RWPE2 (cell line): ENCODE results near the gene POLR2H.

Source experiments
- ATAC-seq: fragments of 200-7000 bp; cut with Tn5 transposase; 3 replicates; pipeline ENCODE4 v1.9.1; 2021; ENCODE audit warnings: low read depth
- DNase-seq: peaks from one replicate; pipeline ENCODE4 v3.0.0-alpha.2; 2020; ENCODE audit warnings: low spot score
- H3K27ac ChIP-seq: fragments of 450-650 bp; 2 replicates; pipeline ENCODE4 v1.5.1; 2017; ENCODE audit warnings: mild to moderate bottlenecking; ENCODE audit not compliant: poor library complexity, severe bottlenecking
- H3K27me3 ChIP-seq: fragments of 250-450 bp; sonication (Bioruptor Pico); 2 replicates; pipeline ENCODE4 v1.5.1; 2021; ENCODE audit warnings: mild to moderate bottlenecking, moderate library complexity; ENCODE audit not compliant: insufficient read depth, poor library complexity, severe bottlenecking
- H3K36me3 ChIP-seq: fragments of 250-450 bp; sonication (Bioruptor Pico); 2 replicates; pipeline ENCODE4 v1.5.1; 2020; ENCODE audit warnings: low read depth, mild to moderate bottlenecking, moderate library complexity
- H3K4me1 ChIP-seq: fragments of 250-450 bp; sonication (Bioruptor Pico); 2 replicates; pipeline ENCODE4 v1.5.1; 2021; ENCODE audit warnings: mild to moderate bottlenecking, moderate library complexity; ENCODE audit not compliant: insufficient read depth, poor library complexity, severe bottlenecking
- H3K4me3 ChIP-seq: fragments of 250-450 bp; sonication (Bioruptor Pico); 2 replicates; pipeline ENCODE4 v1.5.1; 2021; ENCODE audit warnings: mild to moderate bottlenecking, moderate library complexity; ENCODE audit not compliant: severe bottlenecking
- H3K9me3 ChIP-seq: fragments of 250-450 bp; sonication (Bioruptor Pico); 2 replicates; pipeline ENCODE4 v1.5.1; 2021; ENCODE audit warnings: mild to moderate bottlenecking, moderate library complexity; ENCODE audit not compliant: severe bottlenecking
- CTCF ChIP-seq: fragments of 450-650 bp; IDR thresholded peaks from one replicate; pipeline ENCODE4 v1.5.1; 2017; ENCODE audit warnings: mild to moderate bottlenecking, moderate library complexity; ENCODE audit not compliant: poor library complexity, severe bottlenecking

POLR2H gene

DNA sequence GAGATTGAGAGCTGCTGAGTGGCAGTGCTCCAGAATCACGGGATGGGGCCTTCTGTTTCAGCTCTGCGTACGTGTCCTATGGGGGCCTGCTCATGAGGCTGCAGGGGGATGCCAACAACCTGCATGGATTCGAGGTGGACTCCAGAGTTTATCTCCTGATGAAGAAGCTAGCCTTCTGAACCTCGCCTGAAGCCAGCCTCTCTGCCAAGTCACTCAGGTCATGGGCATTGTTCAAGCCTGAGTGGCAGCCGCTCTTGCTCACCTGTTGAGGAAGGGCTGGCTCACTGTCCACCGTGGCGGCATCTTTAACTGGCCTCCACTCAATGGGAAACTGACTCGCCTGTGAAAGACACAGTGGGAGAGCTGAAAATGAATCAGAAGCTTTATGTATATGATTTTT lies 6.6 kb downstream of the POLR2H start:
- TF ChIP-seq CTCF, result no peak
- H3K9me3 ChIP-seq, result no peaks in the 10 kb centered on the region
- H3K27me3 ChIP-seq, result no peaks in the 10 kb centered on the region
- peaks cover 58% of the 10 kb centered on the region for H3K36me3 ChIP-seq
- H3K4me3 ChIP-seq, result no peak overlapping the region
- DNase-seq, result no peak
- no peak overlapping the region for H3K27ac ChIP-seq
- H3K4me1 ChIP-seq, result peaks cover 8% of the 10 kb centered on the region
- ATAC-seq, result no peak

GRCh38 chr3:184368586-184369183 lies 7.2 kb downstream of the POLR2H start:
- no peak for DNase-seq

GRCh38 chr3:184371570-184372018 lies 10.1 kb downstream of the POLR2H start:
- Histone ChIP-seq H3K27ac (no peak overlapping the region), H3K36me3 (peaks cover 36% of the 10 kb centered on the region), H3K4me3 (no peak overlapping the region), H3K9me3 (no peaks in the 10 kb centered on the region), H3K27me3 (peaks cover 11% of the 10 kb centered on the region), H3K4me1 (no peaks in the 10 kb centered on the region)
- DNase-seq (peak; percentile 77), ATAC-seq (peak; percentile 93)
- peak; percentile 93 for TF ChIP-seq CTCF

More at GRCh38 chr3:184368586-184369183, 7.2 kb downstream of the POLR2H start:
- Histone ChIP-seq H3K4me3 (no peak overlapping the region), H3K4me1 (peaks cover 8% of the 10 kb centered on the region), H3K9me3 (no peaks in the 10 kb centered on the region), H3K27me3 (no peaks in the 10 kb centered on the region), H3K36me3 (peaks cover 58% of the 10 kb centered on the region), H3K27ac (no peak overlapping the region)
- no peak for ATAC-seq
- no peak for TF ChIP-seq CTCF

DNA sequence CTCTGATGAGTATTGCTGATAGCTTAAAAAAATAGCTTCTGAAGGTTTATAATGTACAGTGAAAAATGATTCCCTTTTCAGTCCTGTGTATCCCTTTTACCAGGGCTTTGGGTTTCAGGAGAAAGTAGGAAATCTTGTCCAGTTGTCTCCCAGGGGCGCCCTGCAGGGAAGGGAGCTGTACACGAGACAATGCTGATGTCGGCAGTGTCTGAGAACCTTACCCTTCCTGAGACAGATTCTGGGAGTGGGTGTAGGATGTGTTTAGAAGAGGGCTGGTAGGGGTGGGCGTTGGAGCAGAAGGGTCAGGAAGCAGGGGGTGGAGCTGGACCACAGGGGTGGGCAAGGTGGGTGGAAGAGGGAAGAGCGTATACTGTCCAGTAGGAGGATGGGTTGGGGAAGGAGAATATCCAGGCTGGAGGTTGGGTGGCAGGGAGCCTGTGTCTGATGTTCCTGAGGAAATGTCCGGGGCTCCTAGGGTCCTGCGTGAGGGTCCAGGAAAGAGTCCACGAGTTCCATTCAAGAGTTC lies 10.8 kb downstream of the POLR2H start:
- Histone ChIP-seq H3K27ac (no peak overlapping the region), H3K4me3 (no peak overlapping the region), H3K36me3 (peaks cover 28% of the 10 kb centered on the region), H3K9me3 (no peaks in the 10 kb centered on the region), H3K4me1 (no peaks in the 10 kb centered on the region), H3K27me3 (peaks cover 11% of the 10 kb centered on the region)
- DNase-seq (no peak), ATAC-seq (no peak)
- TF ChIP-seq CTCF, result no peak

- ATAC-seq (no peak), DNase-seq (no peak)
- Histone ChIP-seq H3K4me3 (no peak overlapping the region), H3K9me3 (no peaks in the 10 kb centered on the region), H3K4me1 (no peaks in the 10 kb centered on the region), H3K27me3 (peaks cover 13% of the 10 kb centered on the region), H3K36me3 (peaks cover 22% of the 10 kb centered on the region), H3K27ac (no peak overlapping the region)
- no peak for TF ChIP-seq CTCF
These were observed 11.4 kb downstream of the POLR2H start for GRCh38 chr3:184372911-184373310.
